GM19372 (cell line): ENCODE results near the gene TATDN2.

Experiments
- ATAC-seq: cut with Tn5 transposase; IDR thresholded peaks from one replicate; pipeline ENCODE4 v1.9.1; 2021; ENCODE audit warnings: mild to moderate bottlenecking, low read depth, moderate library complexity; ENCODE audit not compliant: unreplicated experiment

Gene TATDN2

DNA sequence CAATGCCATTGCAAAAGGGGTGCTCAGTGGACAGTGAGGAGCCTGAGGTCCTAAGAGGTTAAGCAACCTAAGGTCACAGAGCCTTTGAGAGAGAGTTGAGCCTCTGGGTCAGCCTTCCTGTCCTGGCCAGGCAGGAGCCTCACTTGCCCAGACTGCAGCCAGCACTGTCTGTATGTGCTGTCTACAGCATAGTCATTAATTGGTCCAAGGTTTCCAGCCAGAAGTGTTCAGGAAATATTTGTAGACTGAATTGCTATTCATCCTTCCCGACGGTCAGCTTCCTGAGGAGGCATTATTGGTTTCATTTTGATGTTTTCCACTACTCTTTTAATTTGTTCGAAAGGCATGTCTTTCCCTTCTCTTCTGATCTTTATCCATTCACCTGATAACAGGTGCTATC lies 64.6 kb downstream of the TATDN2 start:
- ATAC-seq, result no peak

DNA sequence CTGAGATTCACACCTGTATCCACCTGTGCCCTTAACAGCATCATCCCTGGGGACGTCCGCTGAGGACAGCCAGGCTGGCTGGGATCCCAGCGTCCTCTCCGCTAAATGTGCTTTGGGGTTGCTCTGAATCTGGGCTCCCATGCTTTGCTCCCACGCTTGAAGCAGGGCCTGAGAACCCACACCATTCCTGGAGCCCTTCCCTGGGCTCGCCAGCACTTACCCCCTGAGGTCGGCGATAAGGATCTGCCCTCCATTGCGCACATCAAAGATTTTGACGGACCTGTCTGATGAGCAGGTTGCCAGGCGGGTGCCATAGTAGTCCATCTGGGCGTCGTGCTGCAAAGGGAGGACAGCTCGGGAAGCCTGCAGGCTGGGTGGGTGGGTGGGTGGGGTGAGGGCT lies 66.8 kb downstream of the TATDN2 start:
- ATAC-seq, result no peak

DNA sequence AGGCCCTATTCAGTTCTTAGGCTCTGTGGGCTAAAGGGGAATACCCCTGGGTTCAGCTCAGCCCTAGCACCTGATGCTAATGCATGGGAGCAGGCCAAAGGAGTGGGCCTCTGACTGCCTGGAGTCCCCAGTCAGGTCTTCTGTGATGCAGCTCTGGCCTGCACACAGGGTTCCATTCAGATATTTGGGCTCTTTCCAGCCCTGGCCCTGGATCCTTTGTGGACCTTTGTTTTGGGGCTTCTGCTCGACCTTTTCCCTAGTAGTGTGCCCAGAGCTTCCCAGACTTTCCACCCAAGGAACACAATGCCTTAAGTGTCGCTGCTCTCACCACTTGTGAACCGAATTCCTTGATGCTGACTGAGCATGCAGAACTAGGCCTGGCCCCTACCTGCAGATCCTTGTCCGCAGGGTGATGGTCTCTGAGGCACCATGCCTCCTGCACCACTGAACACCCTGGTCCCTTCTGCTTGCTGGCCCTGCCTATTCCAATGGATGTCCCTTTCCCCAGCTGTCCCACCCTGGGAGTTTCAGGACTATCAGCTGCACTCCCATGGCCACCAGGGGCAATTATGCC lies 67.6 kb downstream of the TATDN2 start:
- ATAC-seq, result no peak

DNA sequence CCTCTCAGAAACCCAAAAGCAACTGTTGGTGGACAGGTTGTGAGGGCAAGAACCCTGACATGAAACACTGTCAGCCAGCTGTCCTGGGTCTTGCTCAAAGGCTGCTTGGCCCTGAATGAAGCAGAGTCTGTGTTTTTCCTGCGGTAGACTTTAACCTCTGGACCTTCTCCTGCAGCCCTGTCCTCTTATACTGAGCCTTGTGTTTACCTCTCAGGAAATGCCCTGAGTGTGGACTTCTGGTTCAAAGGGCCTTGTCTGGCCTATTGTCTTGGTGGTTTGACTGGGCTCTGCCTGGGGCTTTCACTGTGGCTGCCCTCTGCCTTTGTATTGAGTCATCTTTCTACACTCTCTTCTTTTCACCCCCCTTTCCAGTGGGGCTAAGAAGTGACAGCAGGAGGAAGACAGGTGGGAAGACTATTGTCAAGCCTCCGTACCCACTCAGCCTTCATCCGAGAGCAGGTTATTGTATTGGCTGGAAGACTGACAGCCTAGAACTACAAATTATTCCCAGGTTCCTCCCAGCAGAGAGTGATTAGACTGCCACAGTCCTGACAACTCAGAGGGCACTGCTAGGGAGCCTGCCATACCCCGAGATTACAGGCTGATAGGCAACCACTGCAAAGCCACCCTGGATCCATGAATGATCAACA lies 69.2 kb downstream of the TATDN2 start:
- ATAC-seq, result no peak

DNA sequence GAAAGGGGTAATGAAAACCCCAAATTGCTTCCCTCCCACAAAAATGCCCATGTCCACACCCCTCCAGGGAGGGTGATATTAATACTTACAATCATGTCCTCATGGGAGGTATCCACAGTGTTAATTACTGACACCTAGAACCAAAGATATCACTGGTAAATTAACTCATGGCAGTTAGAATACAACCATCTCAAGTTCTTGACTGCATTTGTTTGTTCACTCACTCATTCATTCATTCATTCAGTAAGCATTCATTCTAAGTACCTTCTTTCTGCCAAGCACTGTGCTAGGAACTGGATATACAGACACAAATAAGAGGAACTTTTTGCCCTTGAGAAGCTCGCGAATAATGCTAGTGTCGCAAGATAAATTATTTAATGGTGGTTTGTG lies 69.7 kb downstream of the TATDN2 start:
- ATAC-seq, result no peak

DNA sequence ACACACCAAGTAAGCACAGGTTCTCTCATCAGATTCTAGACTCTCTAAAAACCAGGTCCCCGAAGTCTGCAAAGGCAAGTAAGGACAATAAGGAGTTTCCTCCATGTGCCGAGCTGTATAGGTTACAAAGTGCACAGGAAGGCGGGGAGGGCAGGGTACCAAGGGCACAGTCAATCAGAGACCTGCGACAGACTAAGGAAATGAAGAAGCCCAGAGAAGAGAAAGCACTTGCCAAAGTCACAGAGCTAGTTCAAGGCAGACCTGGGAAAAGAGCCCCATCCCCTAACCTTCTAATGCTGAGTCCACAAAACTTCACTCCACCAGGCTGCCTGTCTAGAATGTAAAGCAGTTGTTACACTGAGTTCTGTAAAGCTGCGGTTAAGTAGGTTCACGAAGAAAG lies 71.0 kb downstream of the TATDN2 start:
- ATAC-seq, result no peak

DNA sequence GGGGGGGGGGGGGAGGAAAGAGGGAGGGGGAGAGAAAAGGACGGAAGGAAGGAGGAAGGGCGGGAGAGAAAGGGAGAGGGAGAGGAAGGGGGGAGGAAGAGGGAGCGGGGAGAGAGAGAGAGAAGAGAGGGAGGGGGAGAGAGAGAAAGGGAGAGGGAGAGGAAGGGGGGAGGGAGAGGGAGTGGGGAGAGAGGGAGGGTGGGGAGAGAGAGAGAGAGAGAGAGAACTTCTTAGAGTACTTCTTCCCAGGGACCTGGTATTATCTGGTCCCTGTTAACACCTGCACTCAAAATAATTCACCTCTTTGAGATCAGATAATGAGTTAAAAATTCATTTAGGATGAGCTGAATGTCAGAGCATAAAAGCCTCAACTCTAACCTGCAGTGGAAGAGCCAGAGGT lies 71.5 kb downstream of the TATDN2 start:
- ATAC-seq, result no peak

DNA sequence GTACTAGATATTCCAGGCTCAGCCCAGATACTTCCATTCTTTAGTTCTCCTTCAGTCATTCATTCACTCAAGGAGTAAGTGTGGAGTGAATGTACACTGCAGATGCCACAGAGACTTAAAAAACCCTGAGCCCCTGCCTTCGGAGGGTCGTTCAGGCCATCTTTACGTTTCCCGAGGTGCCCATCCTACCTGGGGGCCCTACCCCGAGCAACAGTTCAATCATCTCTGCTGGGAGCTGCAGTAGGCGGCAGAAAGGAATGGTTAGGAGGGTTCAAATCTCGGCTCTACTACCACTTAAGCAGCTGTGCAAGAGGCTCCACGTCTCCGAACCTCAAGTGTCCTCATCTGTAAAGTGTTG lies 72.0 kb downstream of the TATDN2 start:
- no peak for ATAC-seq

DNA sequence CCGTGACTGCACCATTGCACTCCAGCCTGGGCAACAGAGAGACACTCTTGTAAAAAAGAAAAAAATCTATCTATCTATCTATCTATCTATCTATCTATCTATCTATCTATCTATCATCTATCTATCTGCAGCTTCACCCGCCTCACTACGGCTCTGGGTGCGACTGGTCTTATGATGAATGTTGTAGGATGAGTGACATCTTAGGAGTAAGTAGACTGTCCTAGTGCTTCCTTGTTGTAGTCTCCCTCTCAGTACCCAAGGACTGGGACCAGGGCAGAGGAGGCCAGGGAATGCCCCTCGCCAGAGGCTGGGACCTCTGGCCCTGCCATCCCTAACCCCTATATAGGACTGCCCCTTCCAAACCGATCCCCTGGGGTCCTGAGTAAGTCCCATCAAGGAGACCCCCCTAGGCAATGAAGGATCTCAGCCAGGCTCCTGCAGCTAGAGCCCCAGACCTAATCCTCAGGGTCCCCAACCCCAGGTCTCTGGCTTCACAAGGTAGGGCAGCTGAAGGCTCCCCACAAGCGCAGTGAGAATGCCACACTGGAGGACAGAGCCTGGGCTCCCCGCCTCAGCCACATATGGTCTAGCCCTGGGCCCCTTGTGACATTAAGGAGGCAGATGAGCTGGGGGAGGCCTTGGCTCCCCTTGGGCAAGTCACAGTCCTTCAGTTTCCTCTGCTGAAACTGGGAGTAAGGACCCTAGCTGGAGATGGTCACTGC lies 73.5 kb downstream of the TATDN2 start:
- ATAC-seq, result no peak

DNA sequence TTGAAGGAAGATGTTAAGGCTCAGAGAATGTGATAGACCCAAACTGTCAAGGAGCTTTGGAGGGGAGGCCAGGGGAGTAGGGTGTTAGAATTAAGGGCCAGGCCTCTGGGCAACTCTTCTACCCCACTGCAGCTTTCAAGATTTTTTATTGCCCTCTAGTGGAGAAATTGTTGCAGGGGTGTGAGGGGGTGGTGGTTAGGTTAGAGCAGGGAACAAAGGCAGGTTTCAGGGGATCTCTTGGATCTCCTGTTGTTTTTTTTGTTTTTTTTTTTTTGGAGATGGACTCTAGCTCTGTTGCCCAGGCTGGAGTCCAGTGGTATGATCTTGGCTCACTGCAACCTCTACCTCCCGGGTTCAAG lies 74.1 kb downstream of the TATDN2 start:
- ATAC-seq, result no peak

DNA sequence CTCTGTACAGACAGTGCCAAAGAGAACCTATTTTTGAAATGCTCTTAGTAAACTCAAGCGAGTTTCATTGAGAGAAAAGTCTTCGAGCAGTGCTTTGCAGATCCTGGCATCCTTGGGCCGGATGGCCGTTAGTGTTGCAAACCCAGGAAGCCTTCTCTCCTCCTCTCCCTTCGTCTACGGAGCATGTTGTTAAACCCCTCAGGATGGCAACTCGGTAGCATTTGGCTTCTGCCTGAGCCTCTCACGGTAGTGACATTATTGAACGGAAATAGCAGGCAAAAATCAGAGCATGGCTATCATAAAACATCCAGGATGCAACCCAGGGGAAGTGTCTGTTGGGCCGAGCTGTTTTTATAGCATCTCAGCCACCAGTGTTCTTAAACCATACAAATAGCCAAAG lies 79.3 kb downstream of the TATDN2 start:
- ATAC-seq, result no peak

DNA sequence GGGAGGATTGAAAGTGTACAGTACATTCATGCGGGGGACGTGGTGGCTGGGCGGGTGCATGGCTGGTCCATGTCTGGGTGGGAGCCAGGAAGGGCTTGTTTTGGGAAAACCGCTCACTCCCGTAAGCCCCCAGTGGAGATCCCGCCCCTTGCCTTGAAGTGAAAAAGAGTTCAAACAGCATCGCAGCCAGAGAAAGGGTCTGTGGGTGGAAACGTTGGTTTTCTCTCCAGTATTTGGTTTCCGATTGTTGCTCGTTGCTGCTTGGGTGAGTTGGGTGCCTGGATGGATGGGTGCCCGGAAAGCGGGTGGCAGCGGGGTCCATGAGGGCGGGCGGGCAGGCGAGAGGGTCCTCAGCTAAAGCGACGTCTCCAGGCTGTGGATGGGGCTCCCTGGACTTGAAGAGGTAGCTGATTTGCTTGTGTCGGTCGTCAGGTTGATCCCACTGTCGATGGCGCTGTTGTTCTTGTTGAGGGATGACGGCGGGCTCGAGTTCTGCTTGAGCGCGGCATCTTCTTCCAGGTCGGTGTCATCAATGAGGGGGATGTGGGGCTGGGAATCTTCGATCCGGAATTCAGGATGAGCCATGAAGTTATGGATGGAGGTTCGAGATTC lies 80.3 kb downstream of the TATDN2 start:
- ATAC-seq, result no peak

DNA sequence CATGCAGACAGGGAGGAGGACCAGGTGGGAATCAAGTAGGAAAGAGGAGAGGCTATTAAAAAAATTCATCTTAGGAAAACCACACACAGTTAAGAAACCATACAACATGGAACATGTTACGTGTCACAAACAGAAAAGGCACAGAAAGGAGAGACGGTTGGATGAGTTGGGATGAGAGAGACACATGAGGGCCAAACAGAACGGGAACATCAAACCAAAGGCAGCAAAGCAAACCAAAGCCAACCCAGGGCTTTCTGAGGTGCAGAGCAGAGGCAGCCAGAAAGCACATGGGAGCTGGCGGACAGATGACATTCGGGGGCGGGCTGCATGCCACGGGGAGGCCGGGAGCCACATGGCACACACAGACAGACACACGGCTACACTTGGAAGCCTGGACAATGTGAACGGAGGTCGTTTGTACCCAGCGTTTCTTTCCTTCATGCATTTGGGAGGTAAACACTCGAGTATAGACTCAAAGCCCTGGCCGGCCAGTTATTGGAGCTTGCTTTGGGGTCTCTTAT lies 81.3 kb downstream of the TATDN2 start:
- ATAC-seq, result no peak

DNA sequence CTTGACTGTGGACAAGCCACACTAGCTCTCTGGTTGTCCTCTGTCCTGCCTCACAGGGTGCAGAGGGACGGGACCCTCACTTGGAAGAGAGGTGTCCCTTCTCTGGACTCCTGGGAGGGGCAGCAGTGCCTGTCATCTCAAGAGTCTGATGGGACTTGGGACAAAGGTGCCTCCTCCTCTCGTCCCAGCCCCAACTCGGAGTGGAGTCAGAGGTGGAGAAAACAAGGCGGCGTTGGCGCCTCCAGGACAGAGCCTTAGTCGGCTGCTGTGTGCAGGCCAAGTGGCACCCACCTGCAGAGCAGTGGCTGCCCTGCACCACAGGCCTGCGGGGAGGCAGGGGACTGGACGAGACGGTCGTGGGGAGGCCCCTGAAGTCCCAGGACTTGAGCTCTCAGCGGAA lies 82.1 kb downstream of the TATDN2 start:
- ATAC-seq, result no peak
